Activated CD4-positive, alpha-beta T cell treated with anti-CD3 and anti-CD28 coated beads, Interleukin-2, amount 10 ng/mL, durations not matched to agents 24 days and 14 days (primary cell): ENCODE measurements around the gene SLC8B1. TPM values are rescaled to one million over a fixed set of nuclear protein-coding genes. Genes with fewer than 3 reads are reported as not detected.
A peak's percentile ranks its signal among the peaks of the same experiment; 100 is the strongest.

Experiments
- DNase-seq: peaks from one replicate; pipeline ENCODE4 v3.0.0; 2022
- H3K27ac Mint-ChIP-seq: one replicate; pipeline ENCODE4 v1.8.0; 2022; ENCODE audit warnings: mild to moderate bottlenecking, mixed read lengths
- H3K27me3 Mint-ChIP-seq: one replicate; pipeline ENCODE4 v1.8.0; 2022; ENCODE audit warnings: mixed read lengths
- H3K36me3 Mint-ChIP-seq: one replicate; pipeline ENCODE4 v1.8.0; 2022; ENCODE audit warnings: low read depth, mild to moderate bottlenecking, mixed read lengths
- H3K4me1 Mint-ChIP-seq: one replicate; pipeline ENCODE4 v1.8.0; 2021; ENCODE audit warnings: mixed read lengths
- H3K4me3 Mint-ChIP-seq: one replicate; pipeline ENCODE4 v1.8.0; 2022; ENCODE audit warnings: mild to moderate bottlenecking, moderate library complexity, mixed read lengths
- H3K9me3 Mint-ChIP-seq: one replicate; pipeline ENCODE4 v1.8.0; 2021; ENCODE audit warnings: mixed read lengths
- intact Hi-C: fragments of 100-400 bp; cut with micrococcal nuclease; formaldehyde crosslinking; loops from one replicate; pipeline ENCODE4 v1.15.1; 2023
- total RNA-seq: library from RNA; stranded (reverse); gene quantifications from 2 replicates; pipeline ENCODE4 v1.2.3, GENCODE V29; 2022

Gene SLC8B1
- 19.5 and 20.0 TPM in 2 replicates for total RNA-seq

GRCh38 chr12:113334786-113335539 is at the start of gene SLC8B1:
Gene SLC8B1 (minus strand): TSS chr12:113335109. CDS start chr12:113332878, 2,231 bp downstream.
- intact Hi-C loops: loop anchor here (1.0 to 10.0 kb wide), 3 partner anchors 23 to 360 kb away; partner anchors contain the start of genes OAS2, PLBD2 and TPCN1
- H3K4me1 Mint-ChIP-seq: peaks cover 22% of the 10 kb centered on the region
- peak within 1 kb of the TSS; percentile 78 for H3K27ac Mint-ChIP-seq
- DNase-seq: peak; percentile 96
- H3K9me3 Mint-ChIP-seq: no peaks in the 10 kb centered on the region
- peaks cover 16% of the 10 kb centered on the region for H3K36me3 Mint-ChIP-seq
- peak within 1 kb of the TSS; percentile 97 for H3K4me3 Mint-ChIP-seq
- H3K27me3 Mint-ChIP-seq: no peaks in the 10 kb centered on the region

GRCh38 chr12:113382206-113382605 is 47.3 kb upstream of the SLC8B1 start:
- no peak for DNase-seq
- intact Hi-C loops: no loop called here
- H3K27me3 Mint-ChIP-seq: no peaks in the 10 kb centered on the region
- no peak overlapping the region for H3K4me3 Mint-ChIP-seq
- H3K27ac Mint-ChIP-seq: no peak overlapping the region
- H3K9me3 Mint-ChIP-seq: no peaks in the 10 kb centered on the region
- H3K36me3 Mint-ChIP-seq: peaks cover 8% of the 10 kb centered on the region
- no peaks in the 10 kb centered on the region for H3K4me1 Mint-ChIP-seq

- Mint-ChIP-seq H3K36me3 (peaks cover 8% of the 10 kb centered on the region), H3K27ac (no peak overlapping the region)
These were observed 46.3 kb upstream of the SLC8B1 start for GRCh38 chr12:113381220-113381619.

GRCh38 chr12:113378291-113378690 is 43.4 kb upstream of the SLC8B1 start:
- H3K36me3 Mint-ChIP-seq: peaks cover 16% of the 10 kb centered on the region
- no peaks in the 10 kb centered on the region for H3K9me3 Mint-ChIP-seq
- H3K27ac Mint-ChIP-seq: no peak overlapping the region
- no peaks in the 10 kb centered on the region for H3K27me3 Mint-ChIP-seq
- H3K4me3 Mint-ChIP-seq: no peak overlapping the region
- DNase-seq: no peak
- no peaks in the 10 kb centered on the region for H3K4me1 Mint-ChIP-seq
- intact Hi-C loops: no loop called here

More at GRCh38 chr12:113381220-113381619, 46.3 kb upstream of the SLC8B1 start:
- intact Hi-C loops: no loop called here
- Mint-ChIP-seq H3K9me3 (no peaks in the 10 kb centered on the region), H3K4me1 (no peaks in the 10 kb centered on the region), H3K27me3 (no peaks in the 10 kb centered on the region), H3K4me3 (no peak overlapping the region)
- no peak for DNase-seq

GRCh38 chr12:113374823-113375428 is 40.0 kb upstream of the SLC8B1 start:
- H3K36me3 Mint-ChIP-seq: peaks cover 17% of the 10 kb centered on the region
- H3K4me1 Mint-ChIP-seq: peaks cover 4% of the 10 kb centered on the region
- H3K4me3 Mint-ChIP-seq: no peak overlapping the region
- no peaks in the 10 kb centered on the region for H3K9me3 Mint-ChIP-seq
- no peaks in the 10 kb centered on the region for H3K27me3 Mint-ChIP-seq
- H3K27ac Mint-ChIP-seq: no peak overlapping the region
- intact Hi-C loops: no loop called here
- no peak for DNase-seq

- no peak for DNase-seq
- Mint-ChIP-seq H3K4me3 (no peak overlapping the region), H3K9me3 (no peaks in the 10 kb centered on the region), H3K27me3 (no peaks in the 10 kb centered on the region), H3K4me1 (peaks cover 4% of the 10 kb centered on the region), H3K27ac (no peak overlapping the region), H3K36me3 (peaks cover 17% of the 10 kb centered on the region)
- intact Hi-C loops: no loop called here
These were observed 39.1 kb upstream of the SLC8B1 start for GRCh38 chr12:113373969-113374368.

GRCh38 chr12:113373440-113373839 is 38.5 kb upstream of the SLC8B1 start:
- Mint-ChIP-seq H3K36me3 (peaks cover 17% of the 10 kb centered on the region), H3K27ac (no peak overlapping the region), H3K4me3 (no peak overlapping the region), H3K9me3 (no peaks in the 10 kb centered on the region), H3K27me3 (no peaks in the 10 kb centered on the region), H3K4me1 (peaks cover 4% of the 10 kb centered on the region)
- DNase-seq: no peak
- intact Hi-C loops: no loop called here

- peaks cover 4% of the 10 kb centered on the region for H3K4me1 Mint-ChIP-seq
- peaks cover 15% of the 10 kb centered on the region for H3K36me3 Mint-ChIP-seq
- no peak for DNase-seq
- intact Hi-C loops: no loop called here
- no peak overlapping the region for H3K27ac Mint-ChIP-seq
- H3K9me3 Mint-ChIP-seq: no peaks in the 10 kb centered on the region
- H3K4me3 Mint-ChIP-seq: no peak overlapping the region
- H3K27me3 Mint-ChIP-seq: no peaks in the 10 kb centered on the region
These were observed 37.5 kb upstream of the SLC8B1 start for GRCh38 chr12:113372371-113372770.

- H3K9me3 Mint-ChIP-seq: no peaks in the 10 kb centered on the region
- DNase-seq: no peak
- H3K4me1 Mint-ChIP-seq: peaks cover 4% of the 10 kb centered on the region
- no peak overlapping the region for H3K4me3 Mint-ChIP-seq
- H3K36me3 Mint-ChIP-seq: peaks cover 15% of the 10 kb centered on the region
- no peaks in the 10 kb centered on the region for H3K27me3 Mint-ChIP-seq
- no peak overlapping the region for H3K27ac Mint-ChIP-seq
- intact Hi-C loops: no loop called here
These were observed 36.9 kb upstream of the SLC8B1 start for GRCh38 chr12:113371808-113372207.

- intact Hi-C loops: no loop called here
- H3K27ac Mint-ChIP-seq: no peak overlapping the region
- no peak for DNase-seq
- H3K36me3 Mint-ChIP-seq: peaks cover 15% of the 10 kb centered on the region
- H3K9me3 Mint-ChIP-seq: no peaks in the 10 kb centered on the region
- peaks cover 4% of the 10 kb centered on the region for H3K4me1 Mint-ChIP-seq
- no peaks in the 10 kb centered on the region for H3K27me3 Mint-ChIP-seq
- no peak overlapping the region for H3K4me3 Mint-ChIP-seq
These were observed 36.2 kb upstream of the SLC8B1 start for GRCh38 chr12:113370923-113371682.

GRCh38 chr12:113369391-113369985 is 34.6 kb upstream of the SLC8B1 start:
- intact Hi-C loops: no loop called here
- DNase-seq: no peak
- Mint-ChIP-seq H3K36me3 (peaks cover 12% of the 10 kb centered on the region), H3K27me3 (no peaks in the 10 kb centered on the region), H3K4me1 (peaks cover 4% of the 10 kb centered on the region), H3K27ac (no peak overlapping the region), H3K4me3 (no peak overlapping the region), H3K9me3 (no peaks in the 10 kb centered on the region)

- H3K9me3 Mint-ChIP-seq: no peaks in the 10 kb centered on the region
- peaks cover 4% of the 10 kb centered on the region for H3K4me1 Mint-ChIP-seq
- H3K4me3 Mint-ChIP-seq: no peak overlapping the region
- no peak overlapping the region for H3K27ac Mint-ChIP-seq
- no peak for DNase-seq
- peaks cover 4% of the 10 kb centered on the region for H3K36me3 Mint-ChIP-seq
- H3K27me3 Mint-ChIP-seq: no peaks in the 10 kb centered on the region
- intact Hi-C loops: no loop called here
These were observed 33.4 kb upstream of the SLC8B1 start for GRCh38 chr12:113368331-113368730.

GRCh38 chr12:113366827-113367226 is 31.9 kb upstream of the SLC8B1 start:
- peaks cover 4% of the 10 kb centered on the region for H3K4me1 Mint-ChIP-seq
- peaks cover 3% of the 10 kb centered on the region for H3K36me3 Mint-ChIP-seq
- DNase-seq: no peak
- H3K9me3 Mint-ChIP-seq: no peaks in the 10 kb centered on the region
- no peak overlapping the region for H3K27ac Mint-ChIP-seq
- no peak overlapping the region for H3K4me3 Mint-ChIP-seq
- intact Hi-C loops: no loop called here
- no peaks in the 10 kb centered on the region for H3K27me3 Mint-ChIP-seq
